NCI-H2227 treated with DMSO at 0.1 percent for 48 hours (cell line): ENCODE measurements around the gene PLAA.
"Not testable (repeated sequence)": the region's sequence is repeated elsewhere in the genome, so short reads cannot be mapped to it uniquely, and the experiment has no call there.

Experiments used
- DNase-seq: peaks from one replicate; lab custom pipeline; 2025; lab: John Stamatoyannopoulos, UW

The PLAA gene

DNA sequence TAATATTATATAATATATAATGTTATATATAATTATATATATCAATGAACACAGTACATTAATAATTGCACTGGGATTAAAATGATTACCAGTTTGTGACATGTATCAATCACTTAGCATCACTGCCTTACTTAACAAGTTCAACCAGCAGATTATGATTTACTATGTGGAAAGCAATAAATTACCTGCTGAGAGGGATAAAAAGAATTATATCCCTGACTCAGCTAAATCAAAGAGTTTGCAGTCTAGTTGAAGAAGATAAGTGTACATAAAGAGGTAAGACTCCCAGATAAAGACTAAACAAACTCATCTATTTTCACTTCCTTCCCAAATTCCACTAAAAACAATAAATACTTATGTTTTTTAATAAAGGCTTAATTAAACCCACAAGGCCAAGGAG, 11.2 kb downstream of the PLAA start:
- no peak for DNase-seq

DNA sequence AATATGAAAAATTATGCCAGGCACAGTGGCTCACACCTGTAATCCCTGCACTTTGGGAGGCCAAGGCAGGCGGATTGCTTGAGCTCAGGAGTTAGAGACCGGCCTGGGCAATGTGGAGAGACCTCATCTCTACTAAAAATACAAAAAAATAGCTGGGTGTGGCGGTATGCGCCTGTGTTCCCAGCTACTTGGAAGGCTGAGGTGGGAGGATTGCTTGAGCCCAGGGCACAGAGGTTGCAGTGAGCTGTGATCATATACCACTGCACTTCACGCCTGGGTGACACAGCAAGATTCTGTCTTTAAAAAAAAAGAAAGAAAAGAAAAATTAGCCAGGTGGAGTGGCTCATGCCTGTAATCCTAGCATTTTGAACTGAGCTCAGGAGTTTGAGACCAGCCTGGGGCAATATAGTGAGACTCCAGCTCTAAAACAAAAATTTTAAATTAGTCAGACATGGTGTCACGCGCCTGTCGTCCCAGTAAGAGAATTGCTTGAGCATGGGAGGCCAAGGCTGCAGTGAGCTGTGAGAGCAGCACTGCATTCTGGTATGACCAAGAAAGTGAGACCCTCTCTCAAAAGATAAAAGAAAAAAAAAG, 18.0 kb downstream of the PLAA start:
- DNase-seq = no peak

DNA sequence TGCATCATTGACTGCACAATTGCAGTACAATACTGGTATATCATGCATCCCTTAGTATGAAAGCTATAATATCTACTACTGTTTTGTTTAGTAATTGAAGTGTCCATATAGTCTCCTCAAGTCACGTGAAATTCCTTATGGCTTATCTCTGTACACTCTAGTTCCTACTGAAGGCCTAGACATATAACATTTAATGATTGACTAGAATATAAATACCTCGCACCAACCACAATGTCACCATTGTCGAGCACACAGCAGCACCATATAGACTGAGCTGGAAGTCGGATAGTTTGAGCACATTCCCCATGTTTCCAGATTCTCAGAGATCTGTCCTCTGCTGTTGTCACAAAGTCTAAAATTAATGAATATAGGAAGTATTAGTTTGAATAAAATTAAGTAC, 21.4 kb downstream of the PLAA start:
- DNase-seq = no peak

- no peak for DNase-seq
These were observed 27.3 kb downstream of the PLAA start for GRCh38 chr9:26919698-26920097.

GRCh38 chr9:26913138-26913668, 33.8 kb downstream of the PLAA start:
- no peak for DNase-seq

DNA sequence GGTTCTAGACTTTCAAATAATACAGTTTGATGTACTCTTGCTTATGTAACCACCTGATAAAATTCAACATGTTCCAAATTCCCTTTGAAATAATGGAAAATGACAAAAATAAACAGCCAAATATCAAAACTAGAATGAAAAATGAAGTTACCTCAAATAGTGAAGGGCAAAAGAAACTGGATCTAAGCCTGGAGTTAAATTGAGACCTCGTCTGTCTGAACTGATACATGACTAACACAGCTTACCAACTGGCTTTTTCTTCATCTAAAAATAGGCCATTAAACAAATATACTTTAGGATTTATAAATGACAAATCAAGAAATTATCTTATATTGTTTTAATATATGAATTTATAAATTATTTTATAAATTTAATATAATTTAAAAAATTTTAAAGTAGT, 42.4 kb downstream of the PLAA start:
- DNase-seq = no peak

DNA sequence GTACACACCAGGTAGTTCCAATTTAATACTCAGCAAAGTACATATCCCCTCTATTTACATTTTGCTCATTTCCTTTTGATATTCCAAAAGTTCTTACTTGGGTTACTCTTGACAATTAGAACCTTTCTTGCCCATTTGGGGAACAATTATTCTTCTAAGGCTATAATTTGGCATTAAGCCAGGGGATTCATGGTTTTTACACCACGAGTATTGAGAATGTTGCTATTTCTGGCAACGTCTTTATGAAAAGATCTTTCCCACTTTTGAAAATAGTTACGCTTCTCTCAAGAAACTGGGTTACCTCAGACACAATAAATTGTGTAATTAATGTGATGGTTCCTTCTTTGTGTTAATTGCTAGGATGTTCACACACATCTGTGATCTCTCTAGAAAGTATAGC, 43.0 kb downstream of the PLAA start:
- DNase-seq = no peak

GRCh38 chr9:26893030-26893676, 53.9 kb downstream of the PLAA start:
- DNase-seq = no peak

DNA sequence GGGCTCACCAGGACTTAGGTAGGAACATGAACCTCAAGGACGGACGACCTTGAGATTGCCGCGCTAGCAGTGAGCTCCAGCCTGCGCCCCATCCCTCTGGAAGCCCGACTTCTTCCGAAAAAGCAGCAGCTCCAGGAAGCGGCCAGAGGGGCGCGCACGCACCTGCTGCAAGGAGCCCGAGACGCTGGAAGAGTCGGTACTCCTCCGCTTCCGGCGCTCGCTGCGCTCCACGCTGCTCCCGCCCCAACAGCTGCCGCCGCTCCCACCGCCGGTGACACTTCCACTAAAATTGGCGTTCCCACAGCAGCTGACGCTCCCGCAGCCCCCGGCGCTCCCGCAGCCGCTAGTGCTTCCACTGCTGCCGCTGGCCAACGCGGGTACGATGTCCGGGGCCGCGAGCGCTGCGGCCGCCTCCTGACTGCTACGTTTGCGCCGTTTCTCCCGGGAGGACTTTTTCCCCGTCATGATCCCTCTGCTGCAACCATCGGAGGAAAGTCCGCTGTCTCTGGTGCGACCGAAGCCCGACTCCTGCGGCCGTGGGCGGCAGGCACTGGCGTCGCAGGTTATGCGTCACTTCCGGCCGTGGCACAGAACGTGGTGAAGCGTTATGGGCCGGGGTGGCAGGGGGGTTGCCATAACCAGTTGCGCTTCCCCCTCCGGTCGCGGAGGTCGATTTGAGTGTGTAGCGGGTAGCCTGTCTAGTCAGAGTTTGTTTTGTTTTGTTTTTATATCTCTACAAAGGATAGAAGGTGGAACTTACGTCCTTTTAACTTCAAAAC, 54.6 kb downstream of the PLAA start, which contains the start of gene CAAP1:
CAAP1 (minus strand) TSS at position 552 of the 779 bp plus-strand sequence; CDS start at position 465, 87 bp downstream.
- DNase-seq = peak; percentile 73

- DNase-seq = no peak
These were observed 55.3 kb downstream of the PLAA start for GRCh38 chr9:26891726-26892125.

GRCh38 chr9:26888271-26888670, 58.8 kb downstream of the PLAA start:
- DNase-seq = no peak

DNA sequence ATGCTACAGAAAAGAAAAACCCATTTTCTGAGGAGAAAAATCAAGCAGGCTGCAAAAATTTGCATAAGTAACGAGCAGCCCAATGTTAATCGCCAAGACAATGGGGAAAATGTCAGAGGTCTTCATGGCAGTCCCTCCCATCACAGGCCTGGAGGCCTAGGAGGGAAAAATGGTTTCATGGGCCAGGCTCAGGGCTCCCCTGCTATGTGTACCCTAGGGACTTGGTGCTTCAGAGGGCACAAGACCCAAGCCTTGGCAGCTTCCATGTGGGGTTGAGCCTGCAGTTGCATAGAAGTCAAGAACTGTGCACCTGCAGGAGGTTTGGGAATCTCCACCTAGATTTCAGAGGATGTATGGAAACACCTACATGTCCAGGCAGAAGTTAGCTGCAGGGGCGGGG, 64.9 kb downstream of the PLAA start:
- no peak for DNase-seq

- no peak for DNase-seq
These were observed 66.8 kb downstream of the PLAA start for GRCh38 chr9:26880262-26880661.

GRCh38 chr9:26875155-26875554, 71.9 kb downstream of the PLAA start:
- DNase-seq = not testable (repeated sequence)

GRCh38 chr9:26870292-26870691, 76.8 kb downstream of the PLAA start:
- no peak for DNase-seq

- DNase-seq = no peak
These were observed 84.0 kb downstream of the PLAA start for GRCh38 chr9:26863074-26863473.

GRCh38 chr9:26856413-26857032, 90.5 kb downstream of the PLAA start:
- peak; percentile 4 for DNase-seq
